ENCODE data around the gene RCAN1. TPM values are rescaled to one million over a fixed set of nuclear protein-coding genes. Genes with fewer than 3 reads are reported as not detected.

Gene RCAN1
- total and polyA plus RNA-seq, 9 donors, result 22.0 to 62.7 (median 32.1) TPM

GRCh38 chr21:34545079-34545884 lies 69.6 kb downstream of the RCAN1 start:
- Histone ChIP-seq H3K27ac (ENCODE audit: low read length) (peak overlapping the region; percentile 84), H3K36me3 (ENCODE audit: control insufficient read depth, insufficient read depth, low read length) (no peaks in the 10 kb centered on the region), H3K27me3 (ENCODE audit: control insufficient read depth, insufficient read depth, low read length) (no peaks in the 10 kb centered on the region), H3K9me3 (replicated peaks; ENCODE audit: control insufficient read depth, low read depth, low read length) (peaks cover 4% of the 10 kb centered on the region), H3K4me3 (ENCODE audit: low read length) (no peak overlapping the region), H3K4me1 (ENCODE audit: control insufficient read depth, insufficient read depth, low read length) (peaks cover 13% of the 10 kb centered on the region)
- peak; percentile 62 for DNase-seq
- 67% methylated on average over 6 of the region's 10 CpGs for WGBS (ENCODE audit: insufficient coverage)

GRCh38 chr21:34544032-34544496 lies 70.8 kb downstream of the RCAN1 start:
- H3K4me3 ChIP-seq (ENCODE audit: low read length), result no peak overlapping the region
- peaks cover 4% of the 10 kb centered on the region for H3K9me3 ChIP-seq (replicated peaks; ENCODE audit: control insufficient read depth, low read depth, low read length)
- no peaks in the 10 kb centered on the region for H3K27me3 ChIP-seq (ENCODE audit: control insufficient read depth, insufficient read depth, low read length)
- H3K27ac ChIP-seq (ENCODE audit: low read length), result no peak overlapping the region
- H3K4me1 ChIP-seq (ENCODE audit: control insufficient read depth, insufficient read depth, low read length), result peaks cover 13% of the 10 kb centered on the region
- 89% methylated on average over 4 of the region's 7 CpGs for WGBS (ENCODE audit: insufficient coverage)
- no peaks in the 10 kb centered on the region for H3K36me3 ChIP-seq (ENCODE audit: control insufficient read depth, insufficient read depth, low read length)
- peak; percentile 53 for DNase-seq

DNA sequence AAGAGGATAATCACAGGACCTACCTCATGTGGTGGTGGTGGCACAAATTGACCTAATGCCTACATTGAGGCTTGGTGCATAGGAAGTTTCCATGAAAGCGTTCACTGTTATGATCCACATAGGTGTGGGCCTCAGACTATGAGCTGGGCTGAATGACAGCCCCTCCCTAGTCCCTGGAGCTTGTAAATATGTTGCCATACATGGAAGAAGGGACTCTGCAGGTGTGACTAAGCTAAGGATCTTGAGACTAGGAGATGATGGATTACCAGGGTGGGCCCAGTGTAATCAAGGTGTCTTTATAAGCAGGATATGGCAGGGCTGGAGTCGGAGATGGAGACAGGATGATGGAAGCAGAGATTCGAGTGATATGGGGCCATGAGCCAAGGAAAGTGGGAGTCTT lies 71.9 kb downstream of the RCAN1 start:
- peaks cover 4% of the 10 kb centered on the region for H3K9me3 ChIP-seq (replicated peaks; ENCODE audit: control insufficient read depth, low read depth, low read length)
- 85% methylated on average over 3 of the region's 3 CpGs for WGBS (ENCODE audit: insufficient coverage)
- no peaks in the 10 kb centered on the region for H3K27me3 ChIP-seq (ENCODE audit: control insufficient read depth, insufficient read depth, low read length)
- H3K4me1 ChIP-seq (ENCODE audit: control insufficient read depth, insufficient read depth, low read length), result peaks cover 13% of the 10 kb centered on the region
- H3K27ac ChIP-seq (ENCODE audit: low read length), result no peak overlapping the region
- H3K36me3 ChIP-seq (ENCODE audit: control insufficient read depth, insufficient read depth, low read length), result no peaks in the 10 kb centered on the region
- H3K4me3 ChIP-seq (ENCODE audit: low read length), result no peak overlapping the region
- no peak for DNase-seq

DNA sequence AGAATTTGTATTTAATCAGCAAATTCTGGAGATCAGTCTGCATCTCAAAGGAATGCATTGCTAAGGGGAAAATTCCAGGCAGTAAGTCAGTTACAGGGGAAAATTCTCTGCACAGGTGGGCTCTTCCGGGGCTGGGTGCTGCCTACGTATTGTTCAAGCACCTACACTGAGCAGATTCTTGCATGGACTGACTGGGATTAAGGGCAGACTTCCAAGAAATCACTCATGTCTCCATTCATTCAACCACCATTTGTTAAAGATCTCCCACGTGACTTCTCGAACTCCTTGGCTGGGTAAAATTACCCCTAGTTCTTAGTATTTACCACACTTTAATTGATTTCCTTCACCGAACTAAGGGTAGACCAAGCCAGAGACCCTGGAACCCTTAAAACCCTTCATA lies 74.7 kb downstream of the RCAN1 start:
- H3K27me3 ChIP-seq (ENCODE audit: control insufficient read depth, insufficient read depth, low read length), result no peaks in the 10 kb centered on the region
- no peak overlapping the region for H3K27ac ChIP-seq (ENCODE audit: low read length)
- H3K4me3 ChIP-seq (ENCODE audit: low read length), result no peak overlapping the region
- peaks cover 4% of the 10 kb centered on the region for H3K9me3 ChIP-seq (replicated peaks; ENCODE audit: control insufficient read depth, low read depth, low read length)
- no peaks in the 10 kb centered on the region for H3K36me3 ChIP-seq (ENCODE audit: control insufficient read depth, insufficient read depth, low read length)
- H3K4me1 ChIP-seq (ENCODE audit: control insufficient read depth, insufficient read depth, low read length), result peaks cover 7% of the 10 kb centered on the region
- DNase-seq, result no peak
- 61% methylated on average over 2 of the region's 5 CpGs for WGBS (ENCODE audit: insufficient coverage)

DNA sequence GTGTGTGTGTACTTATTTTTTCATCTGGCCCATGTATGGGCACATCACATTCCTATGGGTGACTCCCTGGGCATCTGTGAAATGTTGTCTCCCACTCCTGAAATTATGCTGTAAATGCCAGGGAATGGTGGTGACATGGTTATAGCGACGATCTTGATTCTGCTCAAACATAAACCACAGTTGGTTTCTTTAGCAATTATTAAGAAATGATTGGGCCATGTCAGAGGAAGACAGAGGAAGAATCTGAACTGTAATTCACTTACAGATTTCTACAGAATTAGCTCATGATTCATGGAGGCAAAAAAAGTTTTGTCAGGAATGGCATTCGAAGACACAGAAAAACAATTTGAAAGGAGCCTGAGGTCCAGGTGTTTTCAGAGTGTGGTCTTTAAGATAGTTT lies 77.1 kb downstream of the RCAN1 start:
- Histone ChIP-seq H3K9me3 (replicated peaks; ENCODE audit: control insufficient read depth, low read depth, low read length) (no peaks in the 10 kb centered on the region), H3K36me3 (ENCODE audit: control insufficient read depth, insufficient read depth, low read length) (no peaks in the 10 kb centered on the region), H3K4me3 (ENCODE audit: low read length) (no peak overlapping the region), H3K27me3 (ENCODE audit: control insufficient read depth, insufficient read depth, low read length) (no peaks in the 10 kb centered on the region), H3K27ac (ENCODE audit: low read length) (no peak overlapping the region), H3K4me1 (ENCODE audit: control insufficient read depth, insufficient read depth, low read length) (peaks cover 2% of the 10 kb centered on the region)
- DNase-seq, result no peak
- WGBS (ENCODE audit: insufficient coverage), result no CpG with 5 or more reads among the region's 3 CpGs

DNA sequence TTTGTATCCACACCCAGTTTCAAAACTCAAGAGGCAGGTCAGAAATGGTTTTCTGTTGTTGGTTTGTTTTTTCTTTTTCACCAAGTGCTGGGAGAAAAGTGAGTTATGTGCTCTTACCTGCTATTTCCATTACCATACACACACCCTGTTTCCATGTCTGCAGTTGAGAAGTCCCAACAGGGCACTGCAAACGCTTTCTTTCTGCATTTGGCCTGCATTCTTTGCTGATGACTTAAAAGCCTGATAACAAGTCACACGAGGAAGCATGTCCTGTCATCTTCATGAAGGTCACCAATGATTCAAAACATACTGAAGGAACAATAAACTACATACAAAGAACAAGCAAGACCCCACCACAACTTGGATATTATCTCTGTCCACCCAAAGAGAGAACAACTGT lies 78.1 kb downstream of the RCAN1 start:
- H3K4me3 ChIP-seq (ENCODE audit: low read length), result no peak overlapping the region
- no peak overlapping the region for H3K27ac ChIP-seq (ENCODE audit: low read length)
- no peaks in the 10 kb centered on the region for H3K9me3 ChIP-seq (replicated peaks; ENCODE audit: control insufficient read depth, low read depth, low read length)
- WGBS (ENCODE audit: insufficient coverage), result 75% methylated on average over 1 of the region's 2 CpGs
- DNase-seq, result no peak
- peaks cover 2% of the 10 kb centered on the region for H3K4me1 ChIP-seq (ENCODE audit: control insufficient read depth, insufficient read depth, low read length)
- no peaks in the 10 kb centered on the region for H3K27me3 ChIP-seq (ENCODE audit: control insufficient read depth, insufficient read depth, low read length)
- no peaks in the 10 kb centered on the region for H3K36me3 ChIP-seq (ENCODE audit: control insufficient read depth, insufficient read depth, low read length)

DNA sequence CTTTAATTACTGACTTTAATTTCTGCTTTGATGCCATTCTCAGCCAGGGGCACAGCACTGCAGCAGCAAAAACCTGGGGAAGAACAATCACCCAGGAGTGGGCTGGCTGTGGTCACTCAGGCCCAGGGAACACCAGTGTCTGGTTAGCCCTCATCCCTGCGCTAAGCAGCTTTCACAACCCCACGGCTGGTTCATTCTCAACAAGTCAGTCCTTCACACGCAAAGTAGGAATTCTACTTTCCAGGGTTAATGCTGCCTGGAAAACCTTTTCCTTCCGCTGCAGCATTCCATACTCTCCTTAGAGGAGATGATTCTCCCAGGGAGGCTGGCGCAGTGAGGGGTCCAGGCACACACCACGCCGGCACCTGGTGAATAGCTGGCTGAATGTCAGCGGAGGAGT lies 78.6 kb downstream of the RCAN1 start:
- 40% methylated on average over 2 of the region's 8 CpGs for WGBS (ENCODE audit: insufficient coverage)
- no peak overlapping the region for H3K4me3 ChIP-seq (ENCODE audit: low read length)
- H3K27ac ChIP-seq (ENCODE audit: low read length), result no peak overlapping the region
- H3K36me3 ChIP-seq (ENCODE audit: control insufficient read depth, insufficient read depth, low read length), result no peaks in the 10 kb centered on the region
- no peaks in the 10 kb centered on the region for H3K27me3 ChIP-seq (ENCODE audit: control insufficient read depth, insufficient read depth, low read length)
- no peaks in the 10 kb centered on the region for H3K9me3 ChIP-seq (replicated peaks; ENCODE audit: control insufficient read depth, low read depth, low read length)
- peaks cover 2% of the 10 kb centered on the region for H3K4me1 ChIP-seq (ENCODE audit: control insufficient read depth, insufficient read depth, low read length)
- DNase-seq, result no peak

DNA sequence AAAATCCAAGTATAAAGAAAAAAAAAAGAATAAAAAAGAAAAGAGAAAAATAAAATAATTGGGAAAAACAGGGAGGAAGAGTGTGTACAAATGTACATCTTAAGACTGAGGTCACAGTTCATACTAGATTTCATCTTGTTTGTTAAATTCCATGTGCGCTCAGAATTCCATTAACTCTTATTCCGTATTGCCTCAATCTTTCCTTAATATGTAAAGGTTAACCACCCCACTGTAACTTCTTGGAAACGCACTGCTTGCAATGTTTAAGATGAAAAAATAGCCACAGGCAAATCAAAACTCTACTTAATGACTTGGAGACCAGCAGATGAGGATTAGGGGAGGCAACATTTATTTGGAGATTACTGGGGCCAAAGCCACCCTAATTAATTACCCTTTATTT lies 79.0 kb downstream of the RCAN1 start:
- no peaks in the 10 kb centered on the region for H3K27me3 ChIP-seq (ENCODE audit: control insufficient read depth, insufficient read depth, low read length)
- no peak for DNase-seq
- no peak overlapping the region for H3K4me3 ChIP-seq (ENCODE audit: low read length)
- no CpG with 5 or more reads among the region's 3 CpGs for WGBS (ENCODE audit: insufficient coverage)
- H3K27ac ChIP-seq (ENCODE audit: low read length), result no peak overlapping the region
- no peaks in the 10 kb centered on the region for H3K9me3 ChIP-seq (replicated peaks; ENCODE audit: control insufficient read depth, low read depth, low read length)
- peaks cover 2% of the 10 kb centered on the region for H3K4me1 ChIP-seq (ENCODE audit: control insufficient read depth, insufficient read depth, low read length)
- H3K36me3 ChIP-seq (ENCODE audit: control insufficient read depth, insufficient read depth, low read length), result no peaks in the 10 kb centered on the region

GRCh38 chr21:34534522-34534921 lies 80.4 kb downstream of the RCAN1 start:
- 63% methylated on average over 4 of the region's 4 CpGs for WGBS (ENCODE audit: insufficient coverage)
- no peaks in the 10 kb centered on the region for H3K27me3 ChIP-seq (ENCODE audit: control insufficient read depth, insufficient read depth, low read length)
- H3K36me3 ChIP-seq (ENCODE audit: control insufficient read depth, insufficient read depth, low read length), result no peaks in the 10 kb centered on the region
- peaks cover 2% of the 10 kb centered on the region for H3K4me1 ChIP-seq (ENCODE audit: control insufficient read depth, insufficient read depth, low read length)
- H3K4me3 ChIP-seq (ENCODE audit: low read length), result no peak overlapping the region
- H3K27ac ChIP-seq (ENCODE audit: low read length), result no peak overlapping the region
- H3K9me3 ChIP-seq (replicated peaks; ENCODE audit: control insufficient read depth, low read depth, low read length), result no peaks in the 10 kb centered on the region
- no peak for DNase-seq

DNA sequence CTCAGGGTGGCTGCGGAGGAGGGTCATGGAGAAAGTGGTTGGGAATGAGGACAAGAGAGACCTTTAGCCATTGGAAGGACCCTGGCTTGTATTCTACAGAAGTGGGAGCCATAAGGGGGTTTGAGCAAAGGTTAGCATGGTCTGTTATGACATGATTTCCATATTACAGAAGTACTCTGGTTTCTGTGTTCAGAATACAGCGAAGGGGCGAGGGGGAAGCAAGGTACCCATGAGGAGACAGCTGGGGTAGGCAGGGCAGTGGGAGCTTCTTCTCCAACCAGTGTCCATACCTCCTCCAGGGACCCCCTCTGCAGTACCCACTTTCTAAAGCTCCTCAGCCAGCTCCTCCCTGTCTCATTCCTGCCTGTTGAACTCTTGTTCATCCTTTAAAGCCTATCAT lies 81.0 kb downstream of the RCAN1 start:
- H3K27ac ChIP-seq (ENCODE audit: low read length), result no peak overlapping the region
- no peaks in the 10 kb centered on the region for H3K27me3 ChIP-seq (ENCODE audit: control insufficient read depth, insufficient read depth, low read length)
- H3K4me1 ChIP-seq (ENCODE audit: control insufficient read depth, insufficient read depth, low read length), result peaks cover 2% of the 10 kb centered on the region
- no peaks in the 10 kb centered on the region for H3K9me3 ChIP-seq (replicated peaks; ENCODE audit: control insufficient read depth, low read depth, low read length)
- no peak for DNase-seq
- WGBS (ENCODE audit: insufficient coverage), result 25% methylated on average over 1 of the region's 3 CpGs
- H3K36me3 ChIP-seq (ENCODE audit: control insufficient read depth, insufficient read depth, low read length), result no peaks in the 10 kb centered on the region
- H3K4me3 ChIP-seq (ENCODE audit: low read length), result no peak overlapping the region

Data from muscle of leg (tissue), 11 donors.